ENCODE measurements around the gene GOLIM4.

GRCh38 chr3:168062679-168063078 is 33.0 kb downstream of the GOLIM4 start:
- TF ChIP-seq TAF1 (IDR thresholded peaks at IDR 0.05; ENCODE audit: borderline replicate concordance, low read depth, low read length) (no peak), REST (IDR thresholded peaks at IDR 0.05; ENCODE audit: low read depth, low read length) (no peak), CTCF (IDR thresholded peaks at IDR 0.05) (no peak), RCOR1 (IDR thresholded peaks at IDR 0.05; ENCODE audit: low read length) (no peak), POLR2AphosphoS5 (IDR thresholded peaks at IDR 0.05; ENCODE audit: low read depth, low read length) (no peak), IRF3 (IDR thresholded peaks at IDR 0.05; ENCODE audit: low read depth, low read length) (no peak), FOXJ3 (CRISPR knock-in tag; IDR thresholded peaks at IDR 0.05) (no peak), EZH2phosphoT487 (IDR thresholded peaks at IDR 0.05; ENCODE audit: borderline replicate concordance, low read depth) (no peak), RFX5 (IDR thresholded peaks at IDR 0.05; ENCODE audit: low read length) (no peak), MAX (IDR thresholded peaks at IDR 0.05; ENCODE audit: low read depth) (no peak), FOXM1 (IDR thresholded peaks at IDR 0.05; ENCODE audit: low read depth) (no peak), ZBTB33 (IDR thresholded peaks at IDR 0.05; ENCODE audit: borderline replicate concordance, low read depth) (no peak), TCF12 (IDR thresholded peaks at IDR 0.05) (no peak)
